HEK293 (cell line): ENCODE measurements around the gene MRPL51.
A peak's percentile ranks its signal among the peaks of the same experiment; 100 is the strongest.

ENCODE experiments used
- CTCF ChIP-seq: fragments of 450-650 bp; formaldehyde crosslinking; IDR thresholded peaks from 2 replicates; pipeline ENCODE4 v1.5.1; 2016; ENCODE audit warnings: missing biosample characterization, missing genetic modification characterization
- KLF7 ChIP-seq: fragments of 450-650 bp; formaldehyde crosslinking; IDR thresholded peaks from 2 replicates; pipeline ENCODE4 v1.5.1; 2016; ENCODE audit warnings: missing biosample characterization, missing genetic modification characterization, borderline replicate concordance
- ZNF311 ChIP-seq: fragments of 450-650 bp; formaldehyde crosslinking; IDR thresholded peaks from 2 replicates; pipeline ENCODE4 v1.5.1; 2017; ENCODE audit warnings: missing biosample characterization, missing genetic modification characterization, borderline replicate concordance
- ZNF518A ChIP-seq: fragments of 450-650 bp; formaldehyde crosslinking; conservative IDR thresholded peaks from 2 replicates; pipeline ENCODE4 v1.5.1; 2016; ENCODE audit warnings: low read depth, missing biosample characterization, missing genetic modification characterization

- TF ChIP-seq KLF7 (tag by site-specific recombination) (0 out of 2 replicates have a peak, but pooled peaks have one; percentile 56), CTCF (tag by site-specific recombination) (peak; percentile 41), ZNF311 (tag by site-specific recombination) (no peak), ZNF518A (tag by site-specific recombination) (no peak)
Observed at GRCh38 chr12:6534945-6535696, 42.1 kb upstream of the MRPL51 start.
